Astrocyte of the spinal cord (primary cell): Measurements from ENCODE around the gene TNNT1.
A peak's percentile ranks its signal among the peaks of the same experiment; 100 is the strongest.
"Not testable (repeated sequence)": the region's sequence is repeated elsewhere in the genome, so short reads cannot be mapped to it uniquely, and the experiment has no call there.

Experiments
- DNase-seq: peaks from one replicate; pipeline ENCODE4 v3.0.0; 2011; ENCODE audit warnings: low read depth, low spot score
- H3K4me3 ChIP-seq: 2 replicates; pipeline ENCODE4 v1.5.1; 2011; ENCODE audit warnings: low read depth, mild to moderate bottlenecking, low read length, moderate library complexity
- in situ Hi-C: cut with HindIII; loops from 2 replicates; pipeline ENCODE4 v1.10.0; 2017; ENCODE audit warnings: low sequenced_read_pairs
- TF ChIP-seq, protein P1 (sequence below): IDR thresholded peaks from 2 replicates; pipeline ENCODE4 v1.5.1; 2012; ENCODE audit warnings: low read depth, mild to moderate bottlenecking, low read length, inconsistent platforms

Gene TNNT1

GRCh38 chr19:55175117-55175867, 26.3 kb upstream of the TNNT1 start:
- TF ChIP-seq, protein P1, sequence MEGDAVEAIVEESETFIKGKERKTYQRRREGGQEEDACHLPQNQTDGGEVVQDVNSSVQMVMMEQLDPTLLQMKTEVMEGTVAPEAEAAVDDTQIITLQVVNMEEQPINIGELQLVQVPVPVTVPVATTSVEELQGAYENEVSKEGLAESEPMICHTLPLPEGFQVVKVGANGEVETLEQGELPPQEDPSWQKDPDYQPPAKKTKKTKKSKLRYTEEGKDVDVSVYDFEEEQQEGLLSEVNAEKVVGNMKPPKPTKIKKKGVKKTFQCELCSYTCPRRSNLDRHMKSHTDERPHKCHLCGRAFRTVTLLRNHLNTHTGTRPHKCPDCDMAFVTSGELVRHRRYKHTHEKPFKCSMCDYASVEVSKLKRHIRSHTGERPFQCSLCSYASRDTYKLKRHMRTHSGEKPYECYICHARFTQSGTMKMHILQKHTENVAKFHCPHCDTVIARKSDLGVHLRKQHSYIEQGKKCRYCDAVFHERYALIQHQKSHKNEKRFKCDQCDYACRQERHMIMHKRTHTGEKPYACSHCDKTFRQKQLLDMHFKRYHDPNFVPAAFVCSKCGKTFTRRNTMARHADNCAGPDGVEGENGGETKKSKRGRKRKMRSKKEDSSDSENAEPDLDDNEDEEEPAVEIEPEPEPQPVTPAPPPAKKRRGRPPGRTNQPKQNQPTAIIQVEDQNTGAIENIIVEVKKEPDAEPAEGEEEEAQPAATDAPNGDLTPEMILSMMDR, result no peak
- H3K4me3 ChIP-seq, result no peak overlapping the region
- DNase-seq, result no peak
- in situ Hi-C loops, result loop anchor here (10.0 kb wide), 1 partner anchor 220 kb away; no protein-coding TSS in a partner anchor

GRCh38 chr19:55174425-55175116, 25.6 kb upstream of the TNNT1 start:
- TF ChIP-seq, protein P1, result no peak
- in situ Hi-C loops, result loop anchor here (10.0 kb wide), 1 partner anchor 220 kb away; no protein-coding TSS in a partner anchor
- no peak for DNase-seq
- no peak overlapping the region for H3K4me3 ChIP-seq

DNA sequence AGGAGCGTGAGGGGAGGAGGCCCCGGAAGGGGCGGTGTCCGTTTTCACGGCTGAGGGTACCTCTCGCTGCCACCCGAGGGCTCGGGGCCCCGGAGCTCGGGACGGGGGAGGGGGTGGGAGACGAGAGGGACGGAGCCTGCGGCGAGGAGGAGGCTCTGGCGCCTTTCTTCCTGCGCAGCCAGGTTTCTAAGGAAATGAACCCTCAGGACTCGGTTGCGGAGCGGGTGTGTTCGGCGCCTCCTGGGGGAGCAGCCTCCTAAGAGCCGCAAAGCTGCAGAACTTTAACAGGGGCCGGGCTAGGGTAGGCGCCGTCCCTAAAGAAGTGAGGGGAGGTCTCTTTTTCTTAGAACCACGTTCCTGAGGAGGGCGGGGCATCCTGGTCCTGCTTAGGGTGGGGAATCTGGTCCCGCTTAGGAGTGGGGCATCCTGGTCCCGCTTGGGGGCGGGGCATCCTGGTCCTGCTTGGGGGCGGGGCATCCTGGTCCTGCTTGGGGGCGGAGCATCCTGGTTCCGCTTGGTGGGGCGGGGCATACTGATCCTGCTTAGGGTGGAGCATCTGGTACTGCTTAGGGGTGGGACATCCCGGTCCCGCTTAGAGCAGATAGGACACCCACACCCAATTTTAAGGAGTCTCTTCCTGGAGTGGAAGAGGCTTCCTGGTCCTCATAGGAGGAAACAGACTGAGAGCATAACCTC, 24.9 kb upstream of the TNNT1 start:
- peak; percentile 57 for DNase-seq
- TF ChIP-seq, protein P1, result peak; percentile 9
- in situ Hi-C loops, result loop anchor here (10.0 kb wide), 1 partner anchor 221 kb away; no protein-coding TSS in a partner anchor
- peak overlapping the region; percentile 42 for H3K4me3 ChIP-seq

DNA sequence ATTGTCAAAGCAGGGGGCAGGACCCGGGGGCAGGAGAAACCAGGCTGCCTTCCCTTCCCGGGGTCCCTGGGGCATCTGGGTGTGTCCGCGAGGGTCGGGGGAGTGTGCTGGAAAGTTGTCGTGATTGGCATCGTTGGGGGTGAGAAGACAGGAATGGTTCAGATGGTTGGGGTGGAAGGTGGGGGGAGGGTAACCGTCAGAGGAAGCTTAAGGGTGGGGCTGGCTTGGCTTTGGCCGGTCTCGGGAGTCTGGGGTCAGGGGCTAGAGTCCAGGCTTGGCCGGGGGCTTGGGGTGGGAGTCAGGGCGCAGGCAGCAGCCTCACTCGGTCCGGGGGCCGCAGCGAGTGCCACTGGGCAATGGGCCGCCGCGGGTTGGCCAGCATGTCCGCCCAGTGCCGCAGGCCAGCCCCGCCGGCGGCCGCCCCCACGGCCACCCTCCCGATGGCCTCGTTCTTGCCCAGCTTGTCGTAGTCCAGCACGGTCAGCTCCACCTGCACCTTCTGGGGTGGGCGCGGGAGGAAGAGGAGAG, 24.2 kb upstream of the TNNT1 start:
- DNase-seq, result no peak
- H3K4me3 ChIP-seq, result peak overlapping the region; percentile 42
- TF ChIP-seq, protein P1, result no peak
- in situ Hi-C loops, result loop anchor here (10.0 kb wide), 1 partner anchor 222 kb away; no protein-coding TSS in a partner anchor

GRCh38 chr19:55172741-55173140, 23.7 kb upstream of the TNNT1 start:
- H3K4me3 ChIP-seq, result peak overlapping the region; percentile 42
- DNase-seq, result peak; percentile 29
- in situ Hi-C loops, result loop anchor here (10.0 kb wide), 1 partner anchor 222 kb away; no protein-coding TSS in a partner anchor
- TF ChIP-seq, protein P1, result no peak

DNA sequence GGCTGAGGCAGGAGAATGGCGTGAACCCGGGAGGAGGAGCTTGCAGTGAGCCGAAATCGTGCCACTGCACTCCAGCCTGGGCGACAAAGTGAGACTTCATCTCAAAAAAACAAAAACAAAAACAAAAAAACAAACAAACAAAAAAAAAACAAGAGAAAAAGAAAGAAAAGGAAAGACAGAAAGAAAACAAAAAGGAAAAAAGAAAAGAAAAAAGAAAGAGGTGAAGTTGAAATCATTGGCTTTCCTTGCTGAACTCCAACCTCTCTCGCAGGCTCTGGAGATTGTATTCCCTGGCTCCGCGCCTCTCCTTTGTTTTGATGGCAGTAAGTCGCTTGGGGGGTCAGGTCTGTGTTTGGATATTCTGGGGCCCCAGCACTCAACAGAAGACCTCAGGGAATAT, 23.3 kb upstream of the TNNT1 start:
- not testable (repeated sequence) for DNase-seq, H3K4me3 ChIP-seq
- in situ Hi-C loops, result loop anchor here (10.0 kb wide), 1 partner anchor 222 kb away; no protein-coding TSS in a partner anchor
